Urinary bladder (tissue), 4 donors: Measurements from ENCODE around the gene FANCG. TPM values are rescaled to one million over a fixed set of nuclear protein-coding genes. Genes with fewer than 3 reads are reported as not detected.

Experiments used
- DNase-seq: peaks from one replicate; pipeline ENCODE4 v3.0.0-alpha.2; 2015; ENCODE audit errors: extremely low spot score
- H3K27ac ChIP-seq: one replicate; pipeline ENCODE4 v1.5.1; 2013; ENCODE audit warnings: low read depth, mild to moderate bottlenecking, moderate library complexity
- H3K36me3 ChIP-seq: one replicate; pipeline ENCODE4 v1.6.1; 2013; ENCODE audit warnings: mild to moderate bottlenecking, moderate library complexity; ENCODE audit not compliant: insufficient read depth
- H3K4me1 ChIP-seq: one replicate; pipeline ENCODE4 v1.6.1; 2013; ENCODE audit warnings: mild to moderate bottlenecking, moderate library complexity; ENCODE audit not compliant: insufficient read depth
- H3K4me3 ChIP-seq: one replicate; pipeline ENCODE4 v1.5.1; 2013; ENCODE audit warnings: low read depth, low read length
- WGBS: extraction: QIAGEN DNeasy Blood & Tissue Kit; methylation state at CpG from one replicate; pipeline ENCODE4 v1.1.7; 2013; 5-methylcytosine and 5-hydroxymethylcytosine counted together
- polyA plus RNA-seq: library from polyadenylated mRNA; stranded (reverse); fragments of 200-250 nt; gene quantifications from one replicate; pipeline ENCODE4 v1.2.3, GENCODE V29; 2013
- total RNA-seq: library from RNA; depleted of rRNA; stranded (reverse); fragments of >200 nt; gene quantifications from one replicate; pipeline ENCODE4 v1.2.3, GENCODE V29; 2014
- donor health status: healthy with polysubstance abuse.
- donor health status: healthy.

FANCG gene
- total and polyA plus RNA-seq, 2 donors, result 8.8 to 14.9 TPM

DNA sequence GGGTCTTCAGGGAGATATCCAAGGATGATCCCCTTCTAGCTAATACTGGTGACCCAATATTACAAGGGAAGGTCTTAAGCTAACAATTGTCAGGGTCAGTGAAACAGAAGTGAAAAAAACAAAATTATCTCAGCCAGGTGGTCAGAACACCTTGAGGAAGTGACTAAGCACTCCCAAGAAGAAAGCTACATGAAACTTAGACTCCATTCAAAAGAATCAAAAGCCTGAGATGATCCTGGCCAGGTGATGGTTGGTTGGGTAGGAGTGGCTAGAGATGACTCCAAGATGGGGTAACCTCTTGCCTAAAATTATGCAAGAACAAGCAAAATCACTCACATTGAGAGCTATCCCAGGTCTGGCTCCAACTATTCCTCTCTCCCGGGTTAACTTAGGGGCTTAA, 12.7 kb downstream of the FANCG start:
- 94% methylated on average over 1 of the region's 1 CpG for WGBS
- DNase-seq, result no peak
- H3K27ac ChIP-seq, result no peak overlapping the region
- no peak overlapping the region for H3K4me3 ChIP-seq
- peaks cover 3% of the 10 kb centered on the region for H3K4me1 ChIP-seq
- peaks cover 16% of the 10 kb centered on the region for H3K36me3 ChIP-seq

DNA sequence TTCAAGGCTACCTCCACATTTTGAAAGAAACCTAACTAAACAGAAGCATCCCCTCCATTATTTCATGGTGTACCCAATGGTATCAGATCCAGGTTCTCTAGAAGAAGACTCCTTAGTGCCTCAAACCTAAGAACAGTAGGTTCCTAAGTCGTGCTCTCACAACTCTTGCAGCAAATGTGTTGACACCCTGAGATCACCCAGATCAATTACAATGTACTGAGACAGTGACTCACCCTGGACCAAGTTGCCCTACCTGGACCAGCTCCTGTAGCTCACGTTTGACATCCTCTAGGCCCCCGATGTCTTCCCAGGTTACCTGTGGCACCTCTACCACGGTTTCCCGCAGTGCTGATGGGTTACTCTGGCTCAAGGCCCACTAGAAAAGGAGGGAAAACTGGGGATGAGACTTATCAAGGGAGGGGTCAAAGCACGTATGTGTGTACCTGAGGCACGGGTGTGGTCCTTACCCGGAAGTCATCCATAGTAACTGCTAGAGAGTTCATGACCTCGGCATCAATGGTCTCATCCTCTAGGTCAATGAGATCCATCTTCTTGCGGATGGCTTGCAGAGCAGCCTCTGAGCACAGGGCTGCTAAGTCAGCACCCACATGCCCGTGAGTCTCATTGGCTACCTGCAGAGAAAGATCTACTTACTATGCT, 19.1 kb downstream of the FANCG start:
- Histone ChIP-seq H3K36me3 (peaks cover 18% of the 10 kb centered on the region), H3K27ac (no peak overlapping the region), H3K4me1 (no peaks in the 10 kb centered on the region), H3K4me3 (no peak overlapping the region)
- 92% methylated on average over 11 of the region's 11 CpGs for WGBS
- DNase-seq, result no peak

DNA sequence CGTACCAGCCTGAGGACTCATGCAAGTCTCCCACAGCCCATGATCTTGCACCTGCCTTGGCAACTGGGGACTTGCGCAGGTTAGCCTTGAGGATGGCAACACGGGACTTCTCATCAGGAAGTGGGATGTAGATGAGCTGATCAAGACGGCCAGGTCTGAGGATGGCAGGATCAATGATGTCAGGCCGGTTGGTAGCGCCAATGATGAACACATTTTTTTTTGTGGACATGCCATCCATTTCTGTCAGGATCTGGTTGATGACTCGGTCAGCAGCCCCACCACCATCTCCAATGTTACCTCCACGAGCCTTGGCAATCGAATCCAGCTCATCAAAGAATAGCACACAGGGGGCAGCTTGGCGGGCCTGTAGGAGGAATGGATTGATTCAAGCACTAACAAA, 20.3 kb downstream of the FANCG start:
- Histone ChIP-seq H3K27ac (no peak overlapping the region), H3K36me3 (peaks cover 13% of the 10 kb centered on the region), H3K4me3 (no peak overlapping the region), H3K4me1 (no peaks in the 10 kb centered on the region)
- 93% methylated on average over 10 of the region's 10 CpGs for WGBS
- no peak for DNase-seq

DNA sequence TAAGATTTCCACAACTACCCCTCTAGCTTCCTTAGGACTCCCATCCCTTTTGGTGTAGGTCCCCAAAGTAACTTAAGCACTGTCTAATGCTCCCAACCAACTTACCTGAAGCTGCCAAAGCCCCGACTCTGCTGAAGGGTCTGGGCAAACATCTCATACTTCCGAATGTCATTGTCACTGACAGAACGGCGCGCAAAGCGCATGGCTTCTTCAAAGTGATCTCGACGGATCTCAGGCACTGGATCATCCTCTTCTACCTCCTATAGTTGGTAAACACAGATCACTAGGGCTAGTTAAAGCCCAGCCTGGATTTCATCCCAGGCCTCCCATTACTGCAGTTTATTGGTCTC, 22.5 kb downstream of the FANCG start:
- no peak for DNase-seq
- Histone ChIP-seq H3K27ac (no peak overlapping the region), H3K4me1 (no peaks in the 10 kb centered on the region), H3K36me3 (peaks cover 8% of the 10 kb centered on the region), H3K4me3 (no peak overlapping the region)
- WGBS, result 97% methylated on average over 8 of the region's 8 CpGs

DNA sequence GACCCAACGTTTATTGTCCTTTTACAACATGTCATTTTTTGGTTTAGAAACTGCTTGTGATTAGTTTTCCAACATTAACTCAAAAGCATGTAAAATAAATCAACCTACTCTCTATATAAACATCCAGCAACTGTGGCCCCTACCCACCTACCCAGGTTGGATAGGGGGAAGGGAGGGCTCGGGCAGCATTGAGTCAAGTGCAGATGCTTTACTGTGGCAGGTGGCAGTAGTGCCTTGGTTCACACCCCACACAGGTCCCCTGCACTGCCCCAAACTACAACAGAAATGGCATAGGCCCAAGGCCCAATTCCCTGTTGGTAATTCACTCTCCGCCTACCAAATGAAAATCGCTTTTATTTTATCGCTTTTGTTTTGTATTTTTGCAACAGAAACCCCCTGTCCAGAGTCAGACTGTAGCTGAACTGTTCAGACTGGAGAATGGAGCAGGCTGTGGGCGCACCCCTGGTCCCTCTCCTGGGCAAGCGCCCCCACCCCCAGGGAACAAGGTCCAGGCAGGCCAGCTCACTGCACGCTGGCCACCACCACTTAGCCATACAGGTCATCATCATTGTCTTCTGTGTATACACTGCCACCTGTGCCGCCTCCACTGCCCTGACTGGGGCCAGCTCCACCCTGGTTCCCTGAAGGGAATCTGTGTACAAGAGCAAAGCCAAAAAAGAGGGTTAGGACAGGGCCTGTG, 23.0 kb downstream of the FANCG start:
- Histone ChIP-seq H3K4me3 (no peak overlapping the region), H3K4me1 (no peaks in the 10 kb centered on the region), H3K36me3 (peaks cover 8% of the 10 kb centered on the region), H3K27ac (no peak overlapping the region)
- WGBS, result 92% methylated on average over 9 of the region's 9 CpGs
- no peak for DNase-seq

DNA sequence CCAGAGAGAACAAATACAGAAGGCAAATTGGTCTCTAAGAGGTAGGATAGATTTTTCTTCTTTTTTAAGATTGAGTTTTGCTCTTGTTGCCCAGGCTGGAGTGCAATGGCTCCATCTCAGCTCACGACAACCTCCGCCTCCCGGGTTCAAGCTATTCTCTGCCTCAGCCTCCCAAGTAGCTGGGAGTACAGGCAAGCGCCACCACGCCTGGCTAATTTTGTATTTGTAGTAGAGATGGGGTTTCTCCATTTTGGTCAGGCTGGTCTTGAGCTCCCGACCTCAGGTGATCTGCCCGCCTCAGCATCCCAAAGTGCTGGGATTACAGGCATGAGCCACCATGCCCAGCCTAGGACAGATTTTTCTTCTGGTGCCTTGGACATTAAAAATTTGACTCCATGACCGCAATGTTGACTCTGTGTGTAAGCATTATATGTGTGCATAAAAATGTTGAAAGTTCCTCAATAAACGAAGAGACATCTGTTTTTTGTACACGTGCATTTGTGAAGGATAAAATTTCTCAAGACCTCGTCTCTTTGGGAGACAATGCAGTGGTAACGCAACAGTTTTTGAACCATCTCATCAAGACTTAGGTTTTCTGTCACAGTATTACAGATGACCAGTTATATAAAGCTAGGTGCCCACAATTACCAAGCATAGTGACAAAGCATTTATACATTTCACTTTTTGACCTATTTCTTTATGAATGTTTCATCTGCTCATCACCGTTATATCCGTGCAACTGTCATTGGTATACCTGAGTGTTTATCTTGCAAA, 24.7 kb downstream of the FANCG start:
- 92% methylated on average over 14 of the region's 14 CpGs for WGBS
- no peaks in the 10 kb centered on the region for H3K4me1 ChIP-seq
- peaks cover 5% of the 10 kb centered on the region for H3K36me3 ChIP-seq
- DNase-seq, result no peak
- H3K27ac ChIP-seq, result no peak overlapping the region
- H3K4me3 ChIP-seq, result no peak overlapping the region

DNA sequence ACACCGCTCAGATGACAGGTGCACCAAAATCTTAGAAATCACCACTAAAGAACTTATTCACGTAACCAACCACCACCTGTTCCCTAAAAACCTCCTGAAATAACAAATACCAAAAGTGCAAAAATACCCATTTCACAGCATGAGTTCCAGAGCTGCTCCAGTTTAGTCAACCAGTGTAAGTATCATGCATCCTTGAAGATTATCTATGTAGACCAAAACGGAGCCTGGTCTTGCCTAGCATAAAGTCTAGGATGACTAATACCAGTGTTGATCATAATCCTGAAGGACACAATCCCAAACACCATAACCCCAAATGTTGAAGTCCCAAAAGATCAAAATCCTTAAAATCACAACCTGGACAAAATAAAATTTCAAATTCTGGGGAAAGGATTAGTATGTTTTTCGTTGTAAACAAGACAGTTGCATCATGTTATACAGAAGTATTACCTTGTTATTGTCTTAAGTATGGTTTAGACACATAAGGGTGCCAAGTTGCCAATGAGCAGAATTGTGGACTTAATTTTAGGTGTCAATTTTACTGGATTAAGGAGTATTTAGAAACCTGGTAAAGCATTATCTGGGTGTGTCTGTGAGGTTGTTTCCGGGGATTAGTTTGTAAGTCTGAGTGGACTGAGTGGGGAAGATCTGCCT, 25.4 kb downstream of the FANCG start:
- Histone ChIP-seq H3K27ac (no peak overlapping the region), H3K4me3 (no peak overlapping the region), H3K4me1 (no peaks in the 10 kb centered on the region), H3K36me3 (peaks cover 7% of the 10 kb centered on the region)
- WGBS, result 86% methylated on average over 5 of the region's 5 CpGs
- DNase-seq, result no peak

DNA sequence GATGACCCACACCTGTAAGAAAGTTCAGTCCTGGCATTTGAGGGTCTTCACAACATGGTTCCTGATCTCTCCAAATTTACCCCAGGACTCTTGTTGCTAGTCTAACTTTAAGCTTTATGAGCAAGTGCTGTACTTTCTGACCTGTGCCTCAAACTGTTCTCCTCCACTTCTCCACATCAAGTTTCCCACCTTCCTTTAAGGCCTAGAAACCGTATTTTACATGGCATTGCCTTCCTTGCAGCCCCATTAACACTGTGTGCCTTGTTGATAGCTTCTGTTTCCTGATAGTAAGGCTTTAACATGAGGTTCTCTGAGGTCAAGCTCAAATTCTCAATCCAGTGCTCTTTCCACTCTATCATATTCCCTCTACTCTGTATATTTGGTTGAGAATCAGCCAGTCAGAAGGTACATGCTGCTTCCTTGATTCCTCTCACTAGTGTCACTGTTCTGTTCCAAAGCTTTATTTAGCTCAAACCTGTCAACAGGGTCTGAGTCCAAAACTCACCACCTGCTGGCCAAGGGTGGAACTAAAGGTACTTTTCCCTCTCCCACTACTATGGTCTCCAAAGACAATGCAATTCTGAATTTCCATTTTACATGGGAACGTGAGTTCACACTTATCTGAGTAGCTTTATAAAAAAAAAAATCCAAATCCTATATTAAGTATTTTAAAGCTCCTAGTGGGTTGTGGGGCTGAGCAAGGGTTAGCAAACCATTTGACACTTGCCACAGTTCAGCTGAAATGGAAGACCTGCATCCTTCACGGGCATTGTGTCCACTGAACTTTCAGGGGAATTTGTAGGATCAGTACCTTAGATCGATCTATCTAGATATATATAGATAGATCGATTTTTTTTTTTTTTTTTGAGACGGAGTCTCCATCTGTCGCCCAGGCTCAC, 28.4 kb downstream of the FANCG start:
- no peak overlapping the region for H3K4me3 ChIP-seq

DNA sequence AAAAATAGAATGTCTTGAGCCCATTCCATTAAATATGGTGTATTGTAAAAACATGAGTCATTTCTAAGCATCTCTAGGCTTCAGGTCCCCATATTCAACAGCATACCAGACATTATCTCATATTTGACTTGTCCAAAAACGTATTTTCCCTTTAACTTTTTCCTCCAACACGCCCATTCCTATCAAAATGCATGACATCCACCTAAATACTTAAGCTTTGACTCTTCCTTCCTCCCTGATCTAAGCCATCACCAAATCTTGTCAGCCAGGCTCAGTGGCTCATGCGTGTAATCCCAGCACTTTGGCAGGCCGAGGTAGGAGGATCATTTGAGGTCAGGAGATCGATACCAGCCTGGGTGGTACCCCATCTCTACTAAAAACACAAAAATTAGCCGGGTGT, 31.2 kb downstream of the FANCG start:
- H3K4me1 ChIP-seq, result no peaks in the 10 kb centered on the region
- H3K4me3 ChIP-seq, result no peak overlapping the region
- no peak overlapping the region for H3K27ac ChIP-seq
- 96% methylated on average over 6 of the region's 6 CpGs for WGBS
- DNase-seq, result no peak
- H3K36me3 ChIP-seq, result peaks cover 7% of the 10 kb centered on the region

More for the DNA sequence above, 28.4 kb downstream of the FANCG start:
- WGBS, result 84% methylated on average over 7 of the region's 7 CpGs
- DNase-seq, result no peak
- H3K4me1 ChIP-seq, result no peaks in the 10 kb centered on the region
- peaks cover 7% of the 10 kb centered on the region for H3K36me3 ChIP-seq
- H3K27ac ChIP-seq, result no peak overlapping the region

DNA sequence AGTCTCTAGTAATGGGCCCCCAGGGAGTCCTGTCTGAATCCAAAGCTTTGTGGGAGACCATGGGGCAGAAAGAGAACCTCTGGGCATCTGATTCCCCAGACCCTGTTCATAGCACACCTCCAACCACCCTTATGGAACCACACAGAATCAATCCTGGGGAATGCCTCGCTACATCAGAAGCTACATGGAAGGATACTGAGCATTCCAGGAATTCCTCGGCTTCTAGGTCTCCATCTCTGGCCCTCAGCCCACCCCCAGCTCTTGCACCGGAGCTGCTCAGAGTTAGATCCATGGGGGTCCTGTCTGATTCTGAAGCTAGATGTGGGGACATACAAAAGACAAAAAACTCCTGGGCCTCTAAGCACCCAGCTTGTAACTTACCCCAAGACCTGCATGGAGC, 35.7 kb downstream of the FANCG start:
- H3K4me1 ChIP-seq, result no peaks in the 10 kb centered on the region
- WGBS, result 68% methylated on average over 3 of the region's 3 CpGs
- H3K4me3 ChIP-seq, result no peak overlapping the region
- no peak for DNase-seq
- no peak overlapping the region for H3K27ac ChIP-seq
- H3K36me3 ChIP-seq, result no peaks in the 10 kb centered on the region

DNA sequence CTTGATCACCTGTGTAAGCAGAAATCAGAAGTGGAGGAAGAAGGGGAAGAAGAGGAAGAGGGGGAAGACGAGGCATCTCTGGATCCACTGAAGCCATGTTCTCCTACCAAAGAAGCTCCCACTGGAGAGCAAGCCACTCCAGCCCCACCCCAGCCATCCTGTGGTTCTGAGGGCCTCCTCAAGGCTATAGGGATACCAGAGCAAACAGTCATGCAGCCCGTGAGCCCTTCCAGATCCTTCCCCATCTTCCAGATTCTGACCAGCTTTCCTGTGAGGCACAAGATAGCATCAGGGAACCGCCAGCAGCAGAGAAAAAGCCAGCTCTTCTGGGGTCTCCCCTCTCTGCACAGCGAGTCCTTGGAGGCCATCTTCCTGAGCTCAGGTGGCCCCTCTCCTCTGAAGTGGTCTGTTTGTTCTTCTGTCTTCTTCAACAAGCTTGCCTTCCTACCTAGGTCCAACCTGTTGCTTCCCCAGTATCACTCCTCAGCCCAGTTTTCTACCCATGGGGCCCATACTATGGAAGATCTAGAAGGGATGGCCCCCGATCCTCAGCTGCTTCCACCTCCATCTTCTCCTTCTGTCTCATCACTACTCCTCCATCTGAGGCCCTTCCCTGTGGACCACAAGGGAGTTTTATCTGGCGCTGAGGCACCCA, 36.7 kb downstream of the FANCG start:
- H3K4me1 ChIP-seq, result no peaks in the 10 kb centered on the region
- WGBS, result 96% methylated on average over 6 of the region's 6 CpGs
- no peaks in the 10 kb centered on the region for H3K36me3 ChIP-seq
- no peak overlapping the region for H3K4me3 ChIP-seq
- no peak overlapping the region for H3K27ac ChIP-seq
- DNase-seq, result no peak

DNA sequence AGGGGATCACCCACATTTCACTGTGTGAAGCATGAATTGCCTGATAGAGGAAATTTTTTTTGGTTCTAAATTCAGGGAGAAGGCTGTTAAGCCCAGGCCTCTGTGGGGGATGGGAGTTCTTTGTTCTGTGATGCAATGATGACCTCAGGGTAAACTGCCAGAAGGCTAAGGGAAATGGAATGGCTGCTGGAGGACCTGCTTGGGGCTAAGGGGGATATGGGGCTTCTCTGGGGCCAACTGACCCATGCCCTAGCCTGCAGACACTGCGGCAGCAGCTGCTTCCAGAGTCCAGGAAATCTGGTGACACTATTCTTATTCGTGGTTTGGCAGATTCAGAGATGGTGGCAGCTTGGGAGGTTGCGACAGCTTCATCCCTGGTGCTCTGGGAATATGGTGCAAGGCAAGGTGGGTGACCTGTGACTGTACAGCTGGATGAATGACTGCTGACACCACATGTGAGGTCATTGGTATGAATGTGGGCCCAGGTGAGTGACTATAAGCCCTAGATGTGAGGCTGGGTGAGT, 37.6 kb downstream of the FANCG start:
- H3K36me3 ChIP-seq, result no peaks in the 10 kb centered on the region
- DNase-seq, result no peak
- H3K4me3 ChIP-seq, result no peak overlapping the region
- WGBS, result 87% methylated on average over 3 of the region's 3 CpGs
- H3K27ac ChIP-seq, result no peak overlapping the region
- no peaks in the 10 kb centered on the region for H3K4me1 ChIP-seq
